Epithelial cell of prostate (primary cell): ENCODE data around the gene PCDH15.

ENCODE experiments used
- DNase-seq: peaks from one replicate; pipeline ENCODE4 v3.0.0-alpha.2; 2011; ENCODE audit warnings: low read depth, low spot score
- H3K27ac ChIP-seq: fragments of 450-650 bp; 2 replicates; pipeline ENCODE4 v1.5.1; 2017; ENCODE audit warnings: mild to moderate bottlenecking

Gene PCDH15

DNA sequence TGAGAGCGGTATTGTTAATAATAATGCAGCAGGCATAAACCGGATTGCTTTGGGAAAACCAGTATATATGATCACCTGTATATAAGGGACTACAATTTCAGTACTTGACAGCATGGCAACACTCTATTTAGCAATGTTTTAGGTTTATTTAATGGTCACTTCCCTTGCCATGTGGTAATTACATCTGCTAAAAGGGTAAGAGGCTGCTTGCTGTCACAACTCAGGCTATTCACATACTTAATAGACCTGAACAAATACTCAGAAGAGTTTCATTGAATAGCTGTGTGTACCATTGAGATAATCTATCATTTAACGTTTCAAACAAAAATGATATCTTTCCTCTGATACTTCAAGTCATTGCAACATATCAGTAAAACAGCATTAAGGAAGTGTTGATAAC, 90.1 kb downstream of the PCDH15 start:
- H3K27ac ChIP-seq = no peak overlapping the region
- no peak for DNase-seq

DNA sequence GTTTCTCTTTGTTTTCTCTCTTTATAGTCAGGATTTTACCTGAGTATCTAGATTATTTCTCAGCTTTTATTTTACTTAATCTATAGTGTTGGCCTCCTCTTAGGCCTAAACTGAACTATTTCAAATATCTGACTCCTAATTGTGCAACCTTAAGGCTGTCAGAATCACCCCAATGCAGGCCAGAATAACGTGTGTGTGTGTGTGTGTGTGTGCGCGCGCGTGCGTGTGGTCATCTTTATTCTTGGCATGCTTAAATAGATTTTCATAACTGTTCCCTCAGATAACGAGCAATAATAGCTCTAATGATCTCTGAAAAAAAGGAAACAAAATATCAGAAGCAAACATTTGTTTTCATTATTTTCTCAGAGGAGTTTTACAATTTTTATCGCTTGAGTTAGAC, 92.4 kb downstream of the PCDH15 start:
- DNase-seq = no peak
- H3K27ac ChIP-seq = no peak overlapping the region

DNA sequence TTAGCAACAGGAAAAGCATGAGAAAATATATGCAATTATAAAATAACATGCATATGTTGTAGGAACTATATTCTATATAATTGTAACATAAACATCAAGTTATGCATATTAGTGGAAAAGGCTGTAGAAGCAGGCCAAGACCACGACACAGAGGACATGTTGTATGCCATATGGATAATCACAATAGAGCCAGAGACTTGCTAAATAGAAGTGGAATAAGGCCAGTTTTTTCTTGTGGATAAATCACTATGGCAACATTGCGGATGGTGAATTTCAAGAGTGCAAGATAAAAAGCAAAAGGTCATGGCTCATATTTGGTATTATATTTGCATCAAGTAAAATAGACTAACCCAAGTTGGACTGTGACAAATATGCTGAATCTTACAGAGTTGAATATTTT, 93.0 kb downstream of the PCDH15 start:
- no peak for DNase-seq
- no peak overlapping the region for H3K27ac ChIP-seq

DNA sequence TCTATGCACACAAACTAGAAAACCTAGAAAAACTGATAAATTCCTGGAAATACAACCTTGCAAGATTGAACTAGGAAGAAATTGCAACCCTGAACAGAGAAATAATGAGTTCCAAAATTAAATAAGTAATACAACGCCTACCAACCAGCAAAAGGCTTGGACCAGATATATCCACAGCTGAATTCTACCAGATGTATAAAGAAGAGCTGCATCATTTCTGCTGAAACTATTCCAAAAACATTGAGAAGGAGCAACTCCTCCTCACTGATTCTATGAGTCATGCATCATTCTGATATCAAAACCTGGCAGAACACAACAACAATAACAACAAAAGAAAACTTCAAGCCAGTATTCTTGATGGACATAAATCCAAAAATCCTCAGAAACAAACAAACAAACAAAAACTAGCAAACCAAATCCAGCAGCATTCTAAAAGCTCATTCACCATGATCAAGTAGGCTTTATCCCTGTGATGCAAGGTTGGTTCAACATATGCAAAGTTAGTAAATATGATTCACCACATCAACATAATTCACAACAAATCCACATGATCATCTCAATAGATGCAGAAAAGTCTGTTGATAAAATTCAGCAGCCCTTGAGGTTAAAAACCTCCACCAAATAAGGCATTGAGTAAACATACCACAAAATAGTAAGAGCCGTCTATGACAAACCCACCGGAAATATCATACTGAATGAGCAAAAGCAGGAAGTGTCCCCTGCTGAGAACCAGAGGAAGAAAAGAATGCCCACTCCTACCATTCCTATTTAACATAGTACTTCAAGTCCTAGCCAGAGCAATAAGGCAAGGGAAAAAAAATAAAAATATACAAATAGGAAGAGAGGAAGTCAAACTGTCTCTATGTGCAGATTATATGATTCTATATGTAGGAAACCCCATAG, 98.2 kb downstream of the PCDH15 start:
- DNase-seq = no peak
- H3K27ac ChIP-seq = no peak overlapping the region

DNA sequence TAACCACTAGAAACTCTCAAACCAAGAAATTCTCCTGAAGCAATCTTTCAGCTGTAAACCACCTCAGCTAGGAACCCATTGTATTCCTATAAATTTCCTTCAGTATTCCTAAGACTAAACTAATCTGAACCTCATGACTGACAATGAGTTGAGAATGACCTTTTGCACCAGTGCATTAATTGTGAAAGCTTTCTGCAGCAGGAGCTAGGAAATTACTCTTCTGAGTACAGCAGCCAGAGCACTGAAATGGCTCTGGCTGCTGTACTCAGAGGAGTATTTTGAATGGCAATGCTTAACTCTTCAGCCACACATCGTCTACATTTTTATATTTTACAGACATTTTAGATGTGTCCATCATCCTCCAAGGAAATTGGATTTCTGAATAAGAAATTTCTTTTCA, 109.7 kb downstream of the PCDH15 start:
- H3K27ac ChIP-seq = no peak overlapping the region
- no peak for DNase-seq

DNA sequence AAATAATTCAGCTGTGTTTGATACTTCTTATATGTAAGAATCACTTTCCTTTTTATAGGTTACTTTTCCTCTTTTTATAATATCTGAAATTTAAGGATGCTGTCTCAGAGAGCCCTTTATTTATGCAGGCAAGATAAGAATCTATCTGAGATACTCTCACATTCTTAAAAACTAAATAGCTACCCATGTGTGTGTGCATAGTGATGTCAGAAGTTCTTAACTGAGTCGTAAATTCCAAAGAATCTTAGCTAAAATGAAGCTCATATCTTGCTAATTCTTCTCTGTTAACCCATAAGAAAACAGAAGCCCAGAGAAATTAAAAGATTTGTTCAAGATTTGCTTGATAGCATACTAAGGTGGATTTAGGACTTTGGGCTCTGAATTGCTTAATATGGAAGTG, 118.5 kb downstream of the PCDH15 start:
- DNase-seq = no peak

DNA sequence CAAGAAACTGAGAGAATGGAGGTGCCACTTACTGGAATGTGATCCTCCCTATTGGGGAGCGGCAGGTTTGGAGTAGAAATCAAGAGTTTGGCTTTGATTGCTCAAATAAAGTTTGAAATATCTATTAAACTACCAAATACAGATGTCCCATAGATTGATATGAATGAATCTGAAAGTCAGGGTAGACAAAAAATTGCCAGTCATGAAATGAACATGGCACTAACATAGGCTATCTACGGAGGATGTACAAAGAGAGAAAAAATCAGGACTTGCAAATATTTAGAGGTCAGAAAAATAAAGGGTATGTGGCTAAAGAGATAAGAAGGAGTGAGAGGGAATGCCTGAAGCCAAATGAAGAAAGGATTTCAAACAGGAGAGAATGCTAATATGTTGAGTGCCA, 119.9 kb downstream of the PCDH15 start:
- DNase-seq = no peak
- H3K27ac ChIP-seq = no peak overlapping the region

More for the DNA sequence above, 118.5 kb downstream of the PCDH15 start:
- H3K27ac ChIP-seq = no peak overlapping the region

DNA sequence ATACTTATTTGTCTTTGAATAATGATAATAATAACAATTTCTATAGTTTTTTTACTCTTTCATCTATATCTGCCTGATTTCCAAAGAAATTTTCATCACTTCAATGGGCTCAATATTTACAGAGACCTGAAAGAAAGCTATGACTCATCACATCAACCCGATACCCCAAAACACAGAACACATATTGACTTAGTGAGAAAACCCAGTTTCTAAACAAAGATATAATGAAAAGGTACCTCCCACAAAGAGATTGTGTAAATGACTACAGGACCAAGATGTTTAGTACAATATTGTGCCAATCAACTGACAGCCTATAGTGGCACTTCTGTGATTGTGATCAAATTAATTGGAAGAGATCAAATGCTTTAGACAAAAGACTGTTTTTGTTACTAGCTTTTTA, 133.9 kb downstream of the PCDH15 start:
- DNase-seq = no peak

DNA sequence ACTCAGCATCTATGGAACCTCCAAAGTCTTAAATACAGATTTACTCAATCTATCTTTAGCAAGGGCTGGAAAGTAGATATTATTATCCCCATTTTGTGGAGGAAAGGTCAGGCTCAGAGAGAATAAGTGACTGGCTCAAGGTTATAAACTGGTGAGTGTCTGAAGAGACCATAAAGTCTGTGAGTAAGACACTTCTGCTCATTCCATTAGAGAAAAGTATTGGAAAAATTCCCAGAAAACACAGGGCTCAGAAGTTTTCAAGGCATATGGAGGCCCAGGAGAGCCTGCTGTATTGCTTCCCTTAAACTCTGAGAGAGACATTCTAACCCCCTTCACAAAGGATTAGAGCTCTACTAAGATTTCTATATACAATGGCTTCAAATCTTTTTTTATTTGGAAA, 134.8 kb downstream of the PCDH15 start:
- no peak for DNase-seq
- no peak overlapping the region for H3K27ac ChIP-seq

More for the DNA sequence above, 133.9 kb downstream of the PCDH15 start:
- no peak overlapping the region for H3K27ac ChIP-seq

DNA sequence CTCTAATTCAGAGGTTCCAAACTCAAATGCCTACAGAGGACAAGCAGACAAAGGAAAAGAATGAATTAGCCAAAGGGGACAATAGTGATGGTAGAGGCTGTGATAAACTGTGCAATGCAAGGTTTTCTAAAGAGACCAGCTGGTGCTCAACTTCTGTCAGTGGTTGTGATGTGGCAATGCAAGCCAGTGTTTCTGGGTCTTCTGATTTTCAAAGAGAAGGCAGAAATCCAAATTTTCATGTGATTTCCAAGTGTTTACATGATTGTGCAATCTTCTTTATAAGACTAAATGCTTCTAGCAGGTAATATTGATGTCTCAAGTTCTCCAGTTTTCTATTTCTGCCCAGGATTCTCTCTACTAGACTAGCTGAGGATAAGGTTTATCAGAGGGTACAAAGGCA, 135.9 kb downstream of the PCDH15 start:
- DNase-seq = no peak
- H3K27ac ChIP-seq = no peak overlapping the region

DNA sequence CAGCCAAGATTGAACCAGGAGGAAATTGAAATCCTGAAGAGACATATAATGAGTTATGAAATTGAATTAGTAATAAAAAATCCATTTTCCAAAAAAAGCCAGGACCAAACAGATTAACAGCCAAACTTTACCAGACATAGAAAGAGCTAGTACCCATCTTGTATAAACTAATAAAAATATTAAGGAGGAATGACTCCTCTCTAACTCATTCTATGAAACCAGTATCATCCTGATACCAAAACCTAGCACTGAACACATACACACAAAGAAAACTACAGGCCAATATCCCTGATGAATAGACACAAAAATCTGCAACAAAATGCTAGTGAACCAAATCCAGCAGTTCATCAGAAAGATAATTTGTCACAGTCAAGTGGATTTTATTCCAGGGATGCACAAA, 140.6 kb downstream of the PCDH15 start:
- H3K27ac ChIP-seq = no peak overlapping the region
- DNase-seq = no peak

DNA sequence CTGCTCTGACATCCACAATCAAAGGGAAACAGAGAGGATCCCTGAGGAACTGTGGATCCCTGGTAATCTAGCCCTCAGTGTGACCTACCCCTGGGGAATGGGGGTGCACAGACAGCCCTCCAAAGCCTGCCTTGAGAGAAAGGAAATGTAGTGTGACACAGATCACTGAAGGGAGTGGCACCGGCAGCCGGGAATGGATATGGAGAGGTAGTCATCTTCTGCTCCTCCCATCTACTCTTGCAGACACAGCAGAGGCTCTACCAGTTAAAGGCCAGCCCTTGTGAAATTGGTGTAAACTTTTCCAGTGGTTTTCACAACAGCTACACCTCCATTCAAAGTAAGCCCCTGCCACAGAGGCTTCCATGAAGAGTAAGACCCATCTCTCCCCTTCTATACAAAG, 144.4 kb downstream of the PCDH15 start:
- no peak for DNase-seq
- H3K27ac ChIP-seq = no peak overlapping the region

DNA sequence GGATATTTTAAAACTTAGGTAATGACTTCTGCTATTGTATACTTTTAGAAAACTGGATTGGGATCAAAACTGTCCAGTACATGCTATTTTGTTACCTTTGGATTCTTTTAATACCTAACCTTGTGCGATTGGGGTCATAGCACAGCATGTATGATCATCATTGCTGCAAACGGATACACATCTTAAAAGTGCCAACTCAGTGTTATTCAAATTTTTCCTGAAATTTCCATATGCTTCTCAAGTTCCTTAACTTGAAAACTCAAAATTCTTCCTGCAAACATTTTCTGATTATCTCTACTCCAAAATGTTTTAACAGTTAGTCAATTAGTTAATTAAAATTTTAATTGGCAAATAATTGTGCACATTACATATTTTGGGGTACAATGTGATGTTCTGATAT, 147.5 kb downstream of the PCDH15 start:
- H3K27ac ChIP-seq = no peak overlapping the region
- no peak for DNase-seq

DNA sequence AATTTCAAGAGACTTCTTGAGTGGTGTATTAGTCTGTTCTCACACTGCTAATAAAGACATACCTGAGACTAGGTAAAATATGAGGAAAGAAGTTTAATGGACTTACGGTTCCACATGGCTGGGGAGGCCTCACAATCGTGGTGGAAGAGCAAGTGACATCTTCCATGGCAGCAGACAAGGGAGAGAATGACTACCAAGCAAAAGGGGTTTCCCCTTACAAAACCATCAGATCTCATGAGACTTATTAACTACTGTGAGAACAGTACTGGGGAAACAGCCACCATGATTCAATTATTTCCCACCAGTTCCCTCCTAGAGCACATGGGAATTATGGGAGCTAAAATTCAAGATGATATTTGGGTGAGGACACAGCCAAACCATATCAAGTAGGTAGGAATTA, 150.5 kb downstream of the PCDH15 start:
- no peak overlapping the region for H3K27ac ChIP-seq
- DNase-seq = no peak

DNA sequence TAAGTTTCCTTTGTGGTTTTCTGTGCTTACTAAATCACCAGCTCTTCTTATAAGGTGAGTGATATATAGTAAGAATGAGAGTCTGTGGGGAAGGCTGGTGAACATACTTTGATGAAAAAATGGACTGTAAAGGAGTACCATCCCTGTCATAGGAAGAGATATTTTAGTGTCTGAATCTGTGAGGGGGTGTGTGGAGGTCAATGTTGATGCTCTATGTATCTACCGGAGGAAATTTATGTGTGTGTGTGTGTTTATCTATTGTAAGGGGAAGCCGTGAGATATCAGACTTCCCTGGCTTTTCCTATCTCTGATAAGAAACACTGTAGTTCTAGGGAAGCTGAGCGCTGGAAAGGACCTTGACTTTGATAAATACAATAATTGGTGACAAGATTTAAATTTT, 179.0 kb downstream of the PCDH15 start:
- H3K27ac ChIP-seq = no peak overlapping the region
- no peak for DNase-seq

DNA sequence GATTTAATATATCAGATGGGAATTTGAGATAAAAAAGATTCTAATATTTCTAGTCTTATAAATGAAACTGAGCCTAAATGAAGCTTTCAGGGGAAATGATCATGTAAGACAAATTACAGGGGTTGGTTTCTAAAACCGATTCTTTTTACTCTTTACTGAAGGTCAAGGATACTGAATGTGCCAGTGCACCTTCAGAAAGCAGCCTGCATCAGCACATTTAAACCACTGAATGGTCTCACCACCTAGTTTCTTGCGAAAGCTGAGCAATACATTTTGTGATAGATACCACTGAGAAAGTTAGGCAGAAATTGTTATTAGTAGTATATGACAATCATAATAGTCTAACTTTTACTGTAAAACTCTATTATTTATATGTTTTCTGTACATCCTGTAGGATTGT, 180.7 kb downstream of the PCDH15 start:
- DNase-seq = no peak

DNA sequence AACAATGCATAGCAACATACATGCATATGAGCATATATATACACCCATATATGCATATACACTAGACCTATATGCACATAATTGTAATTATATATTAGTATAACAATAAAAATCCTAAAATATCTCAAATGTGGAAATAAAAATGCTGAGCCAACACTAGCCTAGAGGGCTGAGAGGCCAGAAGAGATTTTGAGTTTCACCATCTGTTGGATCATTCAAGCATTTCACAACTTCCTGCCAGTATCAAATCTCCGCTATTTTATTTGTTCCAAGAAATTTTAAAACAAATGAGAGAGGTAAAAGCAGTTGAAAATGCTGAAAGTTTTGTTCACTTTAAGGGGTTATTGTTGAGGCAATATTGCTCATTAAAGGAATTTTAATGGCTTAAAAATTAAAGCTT, 187.0 kb downstream of the PCDH15 start:
- no peak overlapping the region for H3K27ac ChIP-seq
- DNase-seq = no peak

More for the DNA sequence above, 180.7 kb downstream of the PCDH15 start:
- no peak overlapping the region for H3K27ac ChIP-seq

DNA sequence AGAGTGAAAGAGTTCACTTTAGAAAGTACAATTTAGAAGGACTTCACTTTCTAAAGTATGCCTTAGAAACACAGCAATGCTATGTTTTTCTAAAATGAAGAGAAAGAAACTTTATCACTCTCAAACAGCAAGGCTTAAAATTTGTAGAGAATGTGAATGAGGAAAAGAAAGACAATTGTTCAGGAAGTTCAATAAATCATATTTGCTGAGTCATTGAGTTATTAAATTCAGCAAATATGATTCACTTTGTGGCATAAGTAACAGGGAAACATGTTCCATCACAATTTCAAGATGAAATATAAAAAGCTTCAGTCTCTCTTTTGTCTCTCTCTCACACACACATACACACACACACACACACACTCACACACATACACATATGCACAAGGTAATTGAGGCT, 187.9 kb downstream of the PCDH15 start:
- peak; percentile 2 for DNase-seq

DNA sequence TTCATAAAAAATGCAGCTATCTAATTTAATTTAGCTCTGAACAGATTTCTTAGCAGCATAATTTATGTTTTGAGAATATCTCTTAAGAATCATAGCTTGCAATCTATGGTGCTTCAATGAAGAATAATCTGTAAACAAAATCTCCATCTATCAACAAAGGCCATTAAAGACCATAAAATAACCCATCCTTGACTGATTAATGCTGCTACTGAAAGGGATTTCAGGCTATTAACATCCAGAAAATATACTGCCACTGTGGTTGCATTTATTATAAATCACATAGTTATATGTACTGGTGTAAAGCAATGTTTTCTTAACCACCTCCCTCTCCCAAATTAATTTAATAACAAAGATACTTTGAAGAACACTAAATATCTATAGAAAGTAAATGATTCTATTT, 191.6 kb downstream of the PCDH15 start:
- no peak for DNase-seq

More for the DNA sequence above, 187.9 kb downstream of the PCDH15 start:
- H3K27ac ChIP-seq = no peak overlapping the region

DNA sequence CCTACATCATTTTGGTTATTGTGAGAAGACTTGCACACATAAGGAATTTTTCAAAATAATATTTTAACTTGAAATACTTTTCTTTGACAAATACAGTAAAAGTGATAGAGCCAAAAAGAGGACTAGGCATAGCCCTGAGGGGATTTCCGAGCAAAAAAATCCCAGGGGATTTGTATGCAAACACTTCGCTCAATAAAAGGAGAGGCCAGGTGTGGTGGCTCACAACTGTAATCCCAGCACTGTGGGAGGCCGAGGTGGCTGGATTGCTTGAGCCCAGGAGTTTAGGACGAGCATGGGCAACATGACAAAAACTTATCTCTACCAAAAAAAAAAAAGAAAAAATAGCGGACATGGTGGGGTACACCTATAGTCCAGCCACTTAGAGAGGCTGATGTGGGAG, 193.0 kb downstream of the PCDH15 start:
- H3K27ac ChIP-seq = no peak overlapping the region
- DNase-seq = no peak

More for the DNA sequence above, 191.6 kb downstream of the PCDH15 start:
- H3K27ac ChIP-seq = no peak overlapping the region

DNA sequence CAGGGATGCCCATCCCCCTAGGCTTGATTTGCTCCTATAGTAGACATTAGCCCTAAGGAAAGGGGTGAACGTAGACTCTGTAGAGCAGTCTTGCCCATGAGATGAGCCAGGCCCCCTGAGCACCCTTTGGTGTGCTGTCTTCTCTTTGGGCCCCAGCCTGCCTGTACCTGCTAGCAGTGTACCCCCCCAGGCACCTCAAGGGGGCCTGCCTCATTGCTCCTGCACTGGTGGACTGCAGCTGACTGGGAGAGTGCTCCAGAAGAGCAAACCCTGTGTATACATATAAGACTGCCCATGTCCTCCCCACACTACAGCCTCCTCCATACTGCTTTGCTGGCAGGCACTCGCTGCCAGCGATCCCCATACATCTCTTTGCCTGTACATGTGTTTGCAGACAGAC, 206.7 kb downstream of the PCDH15 start:
- DNase-seq = no peak
- H3K27ac ChIP-seq = no peak overlapping the region

DNA sequence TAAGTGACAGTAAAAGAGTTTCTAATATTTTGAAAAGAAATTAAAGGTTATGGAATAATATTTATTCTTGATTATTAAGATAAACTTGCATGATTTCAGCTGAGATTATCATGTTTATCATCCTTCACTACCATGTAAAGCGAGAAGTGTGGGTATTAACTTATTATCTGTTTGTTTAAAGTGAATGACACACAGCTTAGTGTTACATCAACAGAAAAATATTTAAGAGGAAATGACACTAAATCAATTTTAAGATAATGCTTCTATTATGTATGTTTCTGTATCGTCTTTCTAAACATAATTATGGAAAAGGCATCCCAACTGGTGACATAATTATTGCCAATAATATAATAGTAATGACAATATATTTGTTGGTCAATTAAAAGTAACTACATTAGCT, 213.1 kb downstream of the PCDH15 start:
- DNase-seq = no peak
- no peak overlapping the region for H3K27ac ChIP-seq
